ENCODE results near the gene ABCC10.
A peak's percentile ranks its signal among the peaks of the same experiment; 100 is the strongest.
"Not testable (repeated sequence)": the region's sequence is repeated elsewhere in the genome, so short reads cannot be mapped to it uniquely, and the experiment has no call there.

Gene ABCC10

DNA sequence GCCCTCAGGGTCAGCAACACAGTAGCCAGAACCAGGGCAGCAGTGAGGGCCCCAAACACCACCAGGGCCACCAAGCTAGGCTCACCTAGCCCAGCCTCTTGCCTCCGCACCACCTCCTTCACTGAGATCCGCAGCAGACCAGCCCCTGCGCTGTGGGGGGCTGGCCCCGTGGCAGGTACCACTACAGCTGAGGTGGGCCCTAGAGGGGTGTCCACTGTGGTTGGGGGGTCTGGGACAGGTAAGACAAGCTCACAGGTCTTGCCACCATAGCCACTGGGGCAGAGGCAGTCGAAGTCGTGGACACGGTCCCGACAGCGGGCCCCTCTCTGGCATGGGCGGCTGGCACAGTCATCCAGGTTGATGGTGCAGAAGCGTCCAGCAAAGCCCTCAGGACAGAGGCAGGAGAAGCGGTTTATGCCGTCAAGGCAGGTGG lies 23.4 kb downstream of the ABCC10 start:
- no peak for DNase-seq

DNA sequence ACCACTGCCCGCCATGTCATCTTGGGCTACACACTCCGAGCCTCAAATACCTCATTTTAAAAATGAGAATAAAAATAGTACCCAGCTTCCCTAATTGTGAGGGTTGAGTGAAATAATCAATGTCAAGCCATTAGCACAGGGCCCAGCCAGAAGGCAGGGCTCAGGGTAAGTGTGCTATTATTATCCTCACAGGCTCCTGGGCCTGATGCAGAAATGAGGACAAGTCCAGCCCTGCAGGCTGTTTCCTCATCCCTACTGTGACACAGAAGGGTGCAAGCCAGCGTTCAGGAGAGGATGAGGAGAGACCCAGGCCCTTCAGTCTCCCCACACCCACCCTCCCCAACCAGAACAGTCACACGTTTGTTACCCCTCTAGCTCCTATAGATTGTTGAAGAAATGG lies 24.0 kb downstream of the ABCC10 start:
- no peak for DNase-seq

DNA sequence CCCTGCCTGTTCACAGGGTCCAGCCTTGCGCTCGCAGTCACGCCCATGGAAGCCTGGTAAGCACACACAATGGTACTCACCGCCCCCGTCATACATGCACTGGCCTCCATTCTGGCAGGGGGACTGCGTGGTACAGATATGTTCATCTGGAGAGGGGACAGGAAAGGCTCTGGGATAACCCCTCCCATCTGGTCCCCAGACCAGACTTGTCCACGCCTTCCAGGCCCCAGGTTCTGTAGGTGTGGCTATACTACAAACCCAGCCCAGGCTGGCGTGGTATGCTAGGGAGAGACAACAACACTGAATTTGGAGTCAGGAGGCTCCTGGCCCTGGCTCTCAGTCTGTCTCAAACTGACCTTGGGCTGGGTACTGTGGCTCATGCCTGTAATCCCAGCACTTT lies 24.6 kb downstream of the ABCC10 start:
- no peak for DNase-seq

DNA sequence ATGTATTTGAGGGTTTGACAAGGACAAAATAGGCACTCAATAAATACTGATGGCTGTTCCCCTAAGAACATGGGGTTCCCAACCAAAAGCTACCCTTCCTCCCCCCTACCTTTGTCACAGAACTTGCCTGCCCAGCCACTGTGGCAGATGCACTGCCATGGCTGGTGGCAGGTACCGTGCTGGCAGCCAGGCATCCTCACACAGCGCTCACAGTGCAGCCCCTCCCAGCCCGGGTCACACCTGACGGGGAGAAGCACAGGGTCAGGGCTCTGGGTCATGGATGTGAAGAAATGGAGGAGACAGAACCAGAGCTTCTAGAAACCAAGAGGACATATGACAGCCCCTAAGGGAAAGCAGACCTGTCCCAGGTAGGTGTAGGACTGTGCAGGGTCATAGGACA lies 25.6 kb downstream of the ABCC10 start:
- DNase-seq = no peak

DNA sequence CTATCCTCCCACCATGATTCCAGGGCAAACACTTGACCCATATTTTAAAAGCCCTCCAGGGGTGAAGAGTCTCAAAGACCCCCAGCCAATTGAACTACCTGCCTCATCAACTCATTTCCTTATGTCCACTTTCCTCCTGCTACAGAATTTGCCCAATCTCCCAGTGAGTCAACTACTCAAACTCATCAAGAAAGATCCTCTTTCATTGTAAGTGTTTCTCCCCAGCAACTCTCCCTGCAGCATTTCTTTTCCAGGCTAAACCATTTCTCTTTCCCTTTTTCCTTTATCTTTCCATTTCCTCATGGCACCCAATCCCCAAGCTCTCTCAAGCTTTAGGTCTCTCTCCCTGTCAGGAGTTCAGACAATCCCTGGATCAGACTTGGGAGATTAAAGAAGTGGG lies 26.5 kb downstream of the ABCC10 start:
- no peak for DNase-seq

DNA sequence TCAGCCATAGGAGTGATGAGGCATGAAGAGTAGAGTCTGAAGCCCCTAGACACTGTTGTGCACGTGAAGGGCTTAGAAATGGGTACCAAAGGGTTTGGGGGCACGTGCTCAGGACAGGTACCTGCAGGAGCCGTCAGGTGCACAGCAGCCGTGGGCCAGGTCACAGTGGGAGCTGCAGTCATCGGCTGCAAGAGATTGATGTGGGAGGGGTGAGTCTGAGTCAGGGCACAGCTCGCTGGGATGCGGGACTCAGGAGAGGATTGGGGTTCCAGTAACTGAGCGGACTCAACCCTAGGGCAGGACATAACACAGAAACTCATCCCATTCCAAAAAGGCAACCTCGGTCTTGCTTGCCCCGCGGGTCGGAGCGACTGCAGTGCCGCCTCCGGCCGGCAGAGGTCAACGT lies 27.0 kb downstream of the ABCC10 start:
- DNase-seq = no peak

DNA sequence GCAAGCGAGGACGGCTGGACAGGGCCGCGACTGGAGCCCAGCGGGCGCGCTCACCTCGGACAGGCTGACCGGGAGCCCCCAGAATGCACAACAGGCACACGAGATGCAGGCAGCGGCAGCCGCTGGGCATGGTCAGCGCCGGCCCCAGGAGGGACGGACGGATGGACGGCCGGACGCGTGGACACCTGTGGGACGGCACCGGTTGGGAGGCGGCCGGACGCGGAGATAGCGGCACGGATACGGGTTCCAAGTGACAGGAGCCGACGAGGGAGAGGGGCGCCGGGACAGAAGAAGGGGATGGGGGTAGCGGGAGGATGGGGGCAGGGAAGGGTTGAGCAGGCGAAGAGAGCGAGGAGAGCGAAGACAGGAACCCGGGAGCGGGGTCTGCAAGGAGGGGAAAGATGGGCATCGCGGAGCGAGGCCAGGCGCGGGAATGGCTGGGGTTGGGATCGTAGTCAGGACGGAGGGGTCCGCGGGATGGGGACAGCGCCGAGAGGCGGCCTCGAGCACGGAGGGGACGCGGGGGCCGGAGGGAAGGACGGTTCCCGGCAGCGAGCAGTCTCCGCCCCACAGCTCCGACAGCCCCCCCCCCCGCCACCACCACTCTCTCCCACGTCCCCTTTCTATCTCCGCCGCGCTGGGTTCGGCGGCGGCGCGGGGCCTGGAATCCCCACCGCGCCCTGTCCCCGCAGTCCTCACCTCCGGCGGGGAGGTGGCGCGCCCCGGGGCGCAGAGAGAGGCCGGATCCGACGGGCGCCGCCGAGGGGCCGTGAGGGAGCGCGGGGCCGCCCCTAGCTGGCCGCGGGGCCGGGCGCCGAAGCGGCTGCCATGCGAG lies 27.6 kb downstream of the ABCC10 start:
- DNase-seq = peak; percentile 85

DNA sequence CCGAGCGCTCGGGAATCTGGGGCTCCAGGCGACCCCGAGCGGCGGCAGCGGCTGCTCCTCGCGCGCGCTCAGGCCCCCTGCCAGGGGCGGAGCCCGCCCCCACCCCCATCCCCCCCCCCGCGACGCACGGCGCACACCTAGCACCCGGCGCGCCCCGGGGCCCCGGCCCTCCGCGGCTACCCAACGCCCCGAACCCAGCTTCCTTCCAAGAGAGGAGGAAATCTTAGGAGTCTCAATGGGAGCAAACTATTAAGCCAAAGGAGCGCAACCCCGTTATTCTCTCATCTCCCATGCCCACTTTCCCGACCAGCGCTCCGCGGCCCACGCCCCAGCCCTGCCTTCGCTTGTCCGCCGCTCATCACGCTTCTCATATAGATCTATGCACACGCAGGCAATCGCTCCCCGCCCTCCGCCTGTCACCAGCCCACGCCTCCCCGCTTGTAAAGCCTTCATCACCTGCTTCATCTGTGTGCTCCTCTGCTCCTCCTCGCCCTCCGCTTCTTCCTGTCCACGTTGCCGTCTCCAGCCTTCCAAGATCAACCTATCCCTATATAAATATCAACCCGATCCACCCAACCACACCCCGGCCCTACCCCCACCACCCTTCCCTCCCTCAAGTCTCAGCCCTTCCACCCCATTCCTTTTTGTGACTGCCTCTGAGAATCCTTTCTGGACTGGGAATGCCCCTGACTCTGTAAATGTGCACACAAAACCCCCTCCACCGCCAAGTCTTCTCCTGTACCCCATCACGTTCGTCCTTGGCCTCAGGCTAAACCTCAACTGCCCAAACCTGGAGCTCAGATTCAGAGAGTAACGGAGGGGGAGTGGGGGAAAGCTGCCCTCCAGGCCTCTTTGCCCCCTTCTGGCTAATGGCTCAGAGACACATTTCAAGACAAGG lies 28.4 kb downstream of the ABCC10 start, which contains the start of gene DLK2:
Gene DLK2 (minus strand): TSS at position 18 of the 898 bp plus-strand sequence. CDS start 723 bp downstream, outside the sequence.
- peak; percentile 27 for DNase-seq

DNA sequence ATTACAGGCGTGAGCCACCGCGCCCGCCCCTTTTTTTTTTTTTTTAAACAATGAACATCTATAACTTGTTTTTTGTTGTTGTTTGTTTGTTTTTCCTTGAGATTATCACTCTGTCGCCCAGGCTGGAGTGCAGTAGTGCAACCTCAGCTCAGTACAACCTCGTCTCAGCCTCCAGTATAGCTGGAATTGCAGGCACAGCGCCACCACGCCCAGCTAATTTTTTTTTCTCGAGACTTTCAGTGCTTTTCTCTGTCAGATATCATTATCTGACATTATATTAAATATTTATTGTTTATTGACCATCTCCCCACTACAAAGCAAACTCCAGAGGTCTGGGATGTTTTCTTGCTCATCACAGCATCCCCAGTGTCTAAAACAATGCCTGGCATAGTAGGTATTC lies 30.3 kb downstream of the ABCC10 start:
- no peak for DNase-seq

DNA sequence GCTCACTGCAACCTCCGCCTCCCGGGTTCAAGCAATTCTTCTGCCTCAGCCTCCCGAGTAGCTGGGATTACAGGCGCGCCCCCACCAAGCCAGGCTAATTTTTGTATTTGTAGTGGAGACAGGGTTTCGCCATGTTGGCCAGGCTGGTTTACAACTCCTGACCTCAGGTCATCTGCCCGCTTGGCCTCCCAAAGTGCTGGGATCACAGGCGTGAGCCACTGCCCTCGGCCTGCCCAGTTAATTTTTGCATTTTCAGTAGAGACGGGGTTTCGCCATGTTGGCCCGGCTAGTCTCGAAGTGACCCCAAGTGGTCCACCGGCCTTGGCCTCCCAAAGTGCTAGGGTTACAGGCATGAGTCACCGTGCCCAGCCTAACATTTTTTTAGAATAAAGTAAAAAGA lies 30.8 kb downstream of the ABCC10 start:
- DNase-seq = not testable (repeated sequence)

DNA sequence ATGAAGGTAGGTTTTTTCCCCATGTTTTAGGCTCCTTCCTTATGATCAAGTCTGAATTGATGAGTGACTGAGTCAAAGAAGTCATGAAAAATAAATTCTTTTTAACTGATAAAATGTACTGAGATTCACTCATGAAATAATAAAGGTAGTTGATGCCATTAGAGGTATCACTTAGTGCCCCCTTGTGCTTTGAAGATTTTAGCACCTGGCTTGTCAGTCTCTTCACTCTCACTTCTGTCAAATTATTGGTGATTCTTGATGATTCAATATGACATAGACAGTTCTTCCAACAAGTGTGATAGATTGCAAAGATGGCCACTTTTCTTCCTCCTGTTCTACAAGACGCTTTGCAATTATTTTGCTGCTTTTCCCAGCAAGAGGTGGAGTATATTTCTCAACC lies 32.2 kb downstream of the ABCC10 start:
- no peak for DNase-seq

DNA sequence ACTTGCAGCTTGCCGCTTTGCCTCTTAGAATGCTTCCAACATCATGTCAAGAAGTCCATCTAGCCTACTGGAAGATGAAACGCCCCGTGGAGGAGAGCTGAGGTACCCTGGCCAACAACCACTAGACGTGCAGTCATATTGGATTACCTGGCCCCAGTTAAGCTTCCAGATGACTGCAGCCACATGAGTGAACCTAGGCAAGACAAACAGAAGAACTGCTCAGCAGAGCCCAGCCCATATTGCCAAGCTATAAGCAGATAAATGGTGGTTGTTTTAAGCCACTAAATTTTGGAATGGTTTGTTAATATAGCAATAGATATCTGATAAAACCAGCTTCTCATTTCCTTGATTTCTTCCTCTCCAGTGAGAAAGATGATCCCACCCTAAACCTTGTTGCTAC lies 32.7 kb downstream of the ABCC10 start:
- no peak for DNase-seq

DNA sequence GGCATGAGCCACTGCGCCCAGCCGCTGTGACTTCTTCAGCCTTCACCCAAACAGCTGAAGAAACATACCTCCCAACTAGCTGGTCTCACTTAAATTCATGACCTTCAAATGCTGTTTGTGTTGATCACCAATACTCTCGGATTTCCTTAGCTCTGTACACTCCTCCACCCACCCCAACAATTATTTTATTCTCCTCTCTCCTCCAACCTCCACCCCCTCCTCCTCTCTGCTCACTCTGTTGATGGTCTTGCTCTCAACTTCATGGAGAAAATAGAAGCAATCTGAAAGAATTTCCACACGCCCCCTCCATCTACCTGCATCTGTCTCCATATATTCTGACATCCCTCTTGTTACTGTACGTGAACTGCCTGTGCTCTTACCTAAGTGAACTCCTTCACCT lies 34.6 kb downstream of the ABCC10 start:
- DNase-seq = no peak

DNA sequence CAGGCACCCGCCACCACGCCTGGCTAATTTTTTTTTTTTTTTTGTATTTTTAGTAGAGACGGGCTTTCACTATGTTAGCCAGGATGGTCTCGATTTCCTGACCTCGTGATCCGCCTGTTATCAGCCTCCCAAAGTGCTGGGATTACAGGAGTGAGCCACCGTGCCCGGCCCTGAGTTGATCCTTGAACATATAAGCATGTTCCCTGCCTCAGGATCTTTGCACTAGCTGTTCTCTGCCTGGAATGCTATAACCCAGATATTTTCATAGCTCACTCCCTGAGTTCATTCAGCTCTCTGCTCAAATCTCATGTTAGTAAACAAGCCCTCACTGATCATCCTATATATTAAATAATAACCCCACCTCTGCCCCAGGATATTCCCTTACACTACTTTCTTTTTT lies 37.0 kb downstream of the ABCC10 start:
- DNase-seq = no peak

DNA sequence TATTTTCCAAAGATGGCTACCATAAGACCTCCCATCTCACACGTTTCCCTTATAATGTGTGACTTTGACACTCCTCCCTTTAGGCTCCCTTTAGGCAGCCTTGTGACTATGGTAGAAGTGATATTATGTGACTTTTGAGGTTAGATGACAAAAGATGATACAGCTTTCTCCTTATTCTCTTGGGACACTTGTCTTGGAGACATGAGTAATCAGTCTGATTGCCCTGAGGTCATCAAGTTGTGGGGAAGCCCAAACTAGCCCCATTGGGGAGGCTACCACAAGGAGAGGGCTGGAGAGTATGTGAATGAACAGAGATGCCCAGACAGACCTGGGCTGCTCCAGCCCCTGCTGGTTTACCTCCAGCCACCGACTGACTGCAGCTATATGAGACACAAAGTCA lies 38.6 kb downstream of the ABCC10 start:
- peak; percentile 74 for DNase-seq

DNA sequence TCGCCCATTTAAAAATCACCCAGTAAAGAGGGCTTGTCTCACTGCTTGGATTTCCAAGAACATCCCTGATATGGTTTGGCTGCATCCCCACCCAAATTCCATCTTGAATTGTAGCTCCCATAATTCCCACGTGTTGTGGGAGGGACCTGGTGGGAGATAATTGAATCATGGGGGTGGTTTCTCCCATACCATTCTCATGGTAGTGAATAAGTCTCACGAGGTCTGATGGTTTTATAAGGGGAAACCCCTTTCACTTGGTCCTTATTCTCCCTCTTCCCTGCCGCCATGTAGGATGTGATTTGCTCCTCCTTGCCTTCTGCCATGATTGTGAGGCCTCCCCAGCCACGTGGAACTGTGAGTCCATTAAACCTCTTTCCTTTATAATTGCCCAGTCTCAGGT lies 39.9 kb downstream of the ABCC10 start:
- DNase-seq = peak; percentile 20

DNA sequence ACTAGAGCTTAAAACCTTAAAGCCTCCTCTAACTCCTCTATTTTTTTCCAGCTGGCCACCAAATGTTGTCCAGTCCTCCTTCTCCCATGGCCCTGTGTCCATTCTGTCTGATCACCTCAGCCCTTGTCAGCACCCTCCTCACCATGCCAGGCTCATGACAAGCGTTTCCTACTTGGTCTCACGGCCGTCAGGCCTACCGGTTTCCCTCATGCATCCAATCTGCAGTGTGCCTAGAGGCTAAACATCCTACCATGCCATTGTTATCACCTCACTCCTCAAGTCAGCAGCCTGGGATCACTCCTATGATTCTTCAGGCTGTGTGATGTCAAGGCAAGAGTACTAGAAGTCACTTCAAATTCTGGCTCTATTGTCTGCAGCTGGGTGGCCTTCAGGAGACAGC lies 40.4 kb downstream of the ABCC10 start:
- no peak for DNase-seq

DNA sequence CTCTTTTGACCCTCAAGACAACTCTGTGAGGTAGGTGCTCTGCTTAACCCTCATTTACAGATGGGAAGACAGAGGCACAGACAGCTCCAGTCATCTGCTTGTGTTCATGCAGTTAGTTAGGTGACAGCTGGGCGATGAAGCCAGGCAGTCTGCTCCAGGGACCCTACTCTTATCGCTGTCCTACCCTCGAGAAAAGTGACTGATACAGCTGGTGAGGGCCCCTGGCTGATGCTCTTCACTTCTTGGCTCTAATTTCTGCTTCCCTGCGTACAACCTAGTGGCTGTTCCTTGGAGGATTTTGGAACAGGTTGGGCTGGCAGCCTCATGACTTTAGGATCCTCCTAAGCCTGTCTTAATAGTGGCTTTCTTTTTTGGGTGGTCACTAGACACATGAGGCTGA lies 40.9 kb downstream of the ABCC10 start:
- no peak for DNase-seq

DNA sequence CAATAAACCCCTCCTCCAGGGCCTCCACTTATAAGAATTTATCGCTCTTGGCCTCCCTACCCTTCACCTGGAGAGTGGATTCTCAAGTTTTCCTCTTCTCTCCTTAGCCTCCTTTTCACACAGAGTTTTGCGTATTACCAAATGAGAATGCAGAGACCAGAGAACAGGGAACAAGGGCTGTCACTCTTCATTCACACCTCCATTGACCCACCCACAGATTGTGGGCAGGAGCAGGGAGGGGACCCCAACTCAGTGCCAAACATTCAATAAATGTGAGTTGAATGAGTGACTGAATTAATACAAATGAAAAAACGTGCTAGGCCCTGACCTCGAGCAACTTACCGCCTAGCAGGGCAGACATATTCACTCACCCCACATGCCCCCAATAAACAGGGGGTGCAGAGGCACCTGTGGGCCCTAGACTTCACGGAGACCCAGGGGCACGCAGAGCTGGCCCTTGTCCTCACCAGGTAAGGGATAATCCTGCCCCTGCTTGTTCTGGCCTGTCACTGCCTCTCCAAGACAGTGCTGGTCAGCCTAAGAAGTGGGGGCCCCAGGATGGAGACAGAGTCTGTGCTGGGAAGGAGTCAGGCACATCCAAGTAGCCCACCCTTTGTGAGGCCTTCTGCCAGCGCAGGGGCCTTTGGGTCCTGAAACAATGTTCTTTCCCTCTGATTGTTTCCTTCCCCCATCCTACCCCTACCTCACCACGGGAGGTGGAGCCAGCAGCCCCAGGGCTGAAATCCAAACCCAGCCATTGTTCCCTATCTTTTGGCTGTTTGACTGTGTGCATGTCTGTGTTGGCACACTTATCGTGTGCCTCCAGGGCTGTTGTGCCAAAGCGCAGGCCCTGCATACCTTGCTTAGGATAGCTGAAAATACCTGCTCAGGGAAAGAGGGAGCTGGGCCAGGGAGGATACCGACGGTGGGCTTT lies 41.7 kb downstream of the ABCC10 start:
- no peak for DNase-seq

DNA sequence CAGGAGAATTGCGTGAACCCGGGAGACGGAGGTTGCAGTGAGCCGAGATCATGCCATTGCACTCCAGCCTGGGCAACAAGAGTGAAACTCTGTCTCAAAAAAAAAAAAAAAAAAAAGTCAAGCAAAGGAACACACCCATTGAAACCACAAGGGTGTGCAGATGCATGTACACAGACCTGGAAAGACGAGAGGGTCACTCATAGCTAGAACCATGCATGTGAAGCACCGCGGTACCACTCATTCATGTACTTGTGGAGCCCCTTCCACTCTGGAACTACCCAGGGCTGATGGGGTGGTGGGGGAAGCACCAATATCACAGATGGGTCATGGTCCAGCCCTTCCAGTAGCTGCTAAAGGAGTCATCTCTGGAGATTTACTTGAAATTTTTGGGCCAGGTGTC lies 42.6 kb downstream of the ABCC10 start:
- no peak for DNase-seq

DNA sequence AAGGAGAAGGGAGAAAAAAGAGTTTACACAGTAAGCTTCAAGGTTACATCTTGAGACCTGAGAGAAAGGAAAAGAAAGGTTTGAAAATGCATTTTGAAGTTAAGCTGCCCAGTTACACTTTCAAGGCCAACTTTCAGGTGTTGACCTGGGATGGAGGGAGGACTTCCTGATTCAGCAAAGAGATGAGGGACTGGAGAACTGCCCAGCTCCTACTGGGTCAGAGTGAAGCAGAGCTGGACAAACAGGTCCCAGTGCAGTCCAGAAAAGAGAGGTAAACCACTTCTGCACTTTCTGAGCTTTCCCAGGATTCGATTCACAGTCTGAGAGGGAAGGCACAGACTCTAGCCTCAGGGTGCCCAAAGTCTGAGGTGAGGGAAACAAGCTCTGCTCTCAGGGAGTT lies 44.1 kb downstream of the ABCC10 start:
- no peak for DNase-seq

DNA sequence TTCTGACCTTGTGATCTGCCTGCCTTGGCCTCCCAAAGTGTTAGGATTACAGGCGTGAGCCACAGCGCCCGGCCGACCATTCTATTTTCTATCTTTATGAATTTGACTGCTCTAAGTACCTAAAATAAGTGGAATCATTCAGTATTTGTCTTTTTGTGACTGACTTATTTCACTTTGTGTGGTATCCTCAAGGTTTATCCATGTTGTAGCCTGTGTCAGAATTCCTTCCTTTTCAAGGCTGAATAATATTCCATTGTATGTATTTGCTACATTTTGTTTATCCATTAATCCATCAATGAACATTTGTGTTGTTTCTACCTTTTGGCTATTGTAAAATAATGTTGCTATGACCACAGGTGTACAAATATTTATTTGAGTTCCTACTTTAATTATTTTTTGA lies 45.2 kb downstream of the ABCC10 start:
- DNase-seq = no peak

DNA sequence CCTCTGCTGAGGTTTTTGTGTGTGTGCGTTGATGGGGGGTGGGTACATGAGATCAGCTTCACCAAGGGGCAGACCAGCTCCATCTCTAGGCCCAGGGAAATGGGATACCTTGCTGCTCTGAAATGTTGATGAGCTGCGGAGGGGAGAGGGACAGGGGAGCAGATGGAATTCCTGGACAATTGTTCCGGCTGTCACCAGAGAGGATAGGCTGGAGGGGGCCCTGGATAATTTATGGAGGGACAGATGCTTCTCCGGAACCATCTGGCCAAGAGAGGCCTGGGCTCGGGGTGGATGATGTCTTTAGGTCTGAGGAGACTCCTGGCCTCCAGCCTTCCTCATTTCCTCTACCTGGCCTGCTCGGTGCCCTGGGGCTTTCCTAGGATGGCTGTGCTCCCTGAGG lies 48.2 kb downstream of the ABCC10 start:
- DNase-seq = no peak

Measured in suppressor macrophage treated with lipopolysaccharide for 4 hours (primary cell).